Activated CD4-positive, alpha-beta memory T cell treated with anti-CD3 and anti-CD28 coated beads, Interleukin-2, amount 10 ng/mL, durations not matched to agents 7 days and 5 days (primary cell): Measurements from ENCODE around the gene TMEM39A. TPM values are rescaled to one million over a fixed set of nuclear protein-coding genes. Genes with fewer than 3 reads are reported as not detected.

Experiments
- CTCF ChIA-PET: fragments of 350-600 bp; sonication (Branson Sonifier 250); formaldehyde crosslinking; loops from one replicate; lab custom pipeline; 2021; ENCODE audit warnings: antibody characterized with exemption, inconsistent platforms; lab: Charles Lee
- POLR2A ChIA-PET: fragments of 350-600 bp; sonication (Branson Sonifier 250); formaldehyde crosslinking; loops from one replicate; lab custom pipeline; 2021; ENCODE audit warnings: antibody characterized with exemption; lab: Charles Lee
- DNase-seq: peaks from one replicate; pipeline ENCODE4 v3.0.0-alpha.2; 2020
- H3K27ac Mint-ChIP-seq: one replicate; pipeline ENCODE4 v1.8.0; 2021; ENCODE audit warnings: mild to moderate bottlenecking, mixed read lengths
- H3K27me3 Mint-ChIP-seq: one replicate; pipeline ENCODE4 v1.8.0; 2021; ENCODE audit warnings: mixed read lengths
- H3K36me3 Mint-ChIP-seq: one replicate; pipeline ENCODE4 v1.8.0; 2021; ENCODE audit warnings: low read depth, mixed read lengths
- H3K4me1 Mint-ChIP-seq: one replicate; pipeline ENCODE4 v1.8.0; 2021; ENCODE audit warnings: mixed read lengths
- H3K4me3 Mint-ChIP-seq: one replicate; pipeline ENCODE4 v1.8.0; 2021; ENCODE audit warnings: mild to moderate bottlenecking, mixed read lengths
- H3K9me3 Mint-ChIP-seq: one replicate; pipeline ENCODE4 v1.8.0; 2021; ENCODE audit warnings: mixed read lengths
- total RNA-seq, 2 experiments: library from RNA; stranded (reverse); gene quantifications; one replicate each; pipeline ENCODE4 v1.2.3, GENCODE V29; 2021

The TMEM39A gene
- total RNA-seq, 2 experiments from 2014 or later, result 42.7 to 42.8 TPM

- DNase-seq, result no peak
- ChIA-PET CTCF (interaction anchor here (0.7 kb wide), 1 partner anchor 93 kb away, joined by 7 read pairs; no protein-coding TSS in a partner anchor), POLR2A (interaction anchor here (1.1 kb wide), 1 partner anchor 20 kb away, joined by 3 read pairs; the partner anchor contains the start of gene TMEM39A)
- H3K9me3 Mint-ChIP-seq, result peaks cover 4% of the 10 kb centered on the region
- no peak overlapping the region for H3K27ac Mint-ChIP-seq
- H3K36me3 Mint-ChIP-seq, result peaks cover 66% of the 10 kb centered on the region
- peaks cover 11% of the 10 kb centered on the region for H3K4me1 Mint-ChIP-seq
- H3K27me3 Mint-ChIP-seq, result no peaks in the 10 kb centered on the region
- H3K4me3 Mint-ChIP-seq, result no peak overlapping the region
Measured at GRCh38 chr3:119443179-119443578, 20.2 kb downstream of the TMEM39A start.

GRCh38 chr3:119437691-119438258, 25.6 kb downstream of the TMEM39A start:
- CTCF ChIA-PET, result no interaction called here
- DNase-seq, result no peak
- Mint-ChIP-seq H3K27me3 (no peaks in the 10 kb centered on the region), H3K4me1 (no peaks in the 10 kb centered on the region), H3K36me3 (peaks cover 80% of the 10 kb centered on the region), H3K27ac (no peak overlapping the region), H3K4me3 (no peak overlapping the region), H3K9me3 (no peaks in the 10 kb centered on the region)
- POLR2A ChIA-PET, result no interaction called here

- CTCF ChIA-PET, result no interaction called here
Measured at GRCh38 chr3:119436977-119437376, 26.4 kb downstream of the TMEM39A start.

GRCh38 chr3:119434703-119435102, 28.7 kb downstream of the TMEM39A start:
- ChIA-PET CTCF (no interaction called here), POLR2A (no interaction called here)
- H3K27ac Mint-ChIP-seq, result no peak overlapping the region
- peaks cover 81% of the 10 kb centered on the region for H3K36me3 Mint-ChIP-seq
- no peaks in the 10 kb centered on the region for H3K4me1 Mint-ChIP-seq
- no peak overlapping the region for H3K4me3 Mint-ChIP-seq
- DNase-seq, result no peak
- peaks cover 3% of the 10 kb centered on the region for H3K9me3 Mint-ChIP-seq
- no peaks in the 10 kb centered on the region for H3K27me3 Mint-ChIP-seq

More at GRCh38 chr3:119436977-119437376, 26.4 kb downstream of the TMEM39A start:
- Mint-ChIP-seq H3K27me3 (no peaks in the 10 kb centered on the region), H3K4me3 (no peak overlapping the region), H3K36me3 (peaks cover 78% of the 10 kb centered on the region), H3K4me1 (no peaks in the 10 kb centered on the region), H3K9me3 (no peaks in the 10 kb centered on the region), H3K27ac (no peak overlapping the region)
- POLR2A ChIA-PET, result no interaction called here
- DNase-seq, result no peak

- CTCF ChIA-PET, result no interaction called here
Measured at GRCh38 chr3:119433613-119434325, 29.6 kb downstream of the TMEM39A start.

GRCh38 chr3:119428538-119428937, 34.9 kb downstream of the TMEM39A start:
- ChIA-PET POLR2A (no interaction called here), CTCF (interaction anchor here (1.2 kb wide), 1 partner anchor 20 kb away, joined by 3 read pairs; no protein-coding TSS in a partner anchor)
- Mint-ChIP-seq H3K27me3 (no peaks in the 10 kb centered on the region), H3K4me3 (no peak overlapping the region), H3K27ac (no peak overlapping the region), H3K4me1 (no peaks in the 10 kb centered on the region), H3K36me3 (peaks cover 65% of the 10 kb centered on the region), H3K9me3 (peaks cover 42% of the 10 kb centered on the region)
- no peak for DNase-seq

More at GRCh38 chr3:119433613-119434325, 29.6 kb downstream of the TMEM39A start:
- Mint-ChIP-seq H3K4me3 (no peak overlapping the region), H3K4me1 (no peaks in the 10 kb centered on the region), H3K27ac (no peak overlapping the region), H3K36me3 (peaks cover 90% of the 10 kb centered on the region), H3K27me3 (no peaks in the 10 kb centered on the region), H3K9me3 (peaks cover 10% of the 10 kb centered on the region)
- DNase-seq, result no peak
- POLR2A ChIA-PET, result no interaction called here

GRCh38 chr3:119427669-119428068, 35.7 kb downstream of the TMEM39A start:
- Mint-ChIP-seq H3K9me3 (peaks cover 42% of the 10 kb centered on the region), H3K36me3 (peaks cover 57% of the 10 kb centered on the region), H3K4me1 (no peaks in the 10 kb centered on the region), H3K27me3 (no peaks in the 10 kb centered on the region), H3K27ac (no peak overlapping the region), H3K4me3 (no peak overlapping the region)
- ChIA-PET POLR2A (interaction anchor here (0.6 kb wide), 1 partner anchor 194 kb away, joined by 3 read pairs; no protein-coding TSS in a partner anchor), CTCF (no interaction called here)
- DNase-seq, result no peak

- no peak overlapping the region for H3K4me3 Mint-ChIP-seq
- H3K27me3 Mint-ChIP-seq, result no peaks in the 10 kb centered on the region
- H3K27ac Mint-ChIP-seq, result no peak overlapping the region
- H3K4me1 Mint-ChIP-seq, result peaks cover 4% of the 10 kb centered on the region
- H3K36me3 Mint-ChIP-seq, result no peaks in the 10 kb centered on the region
- ChIA-PET CTCF (no interaction called here), POLR2A (no interaction called here)
- no peak for DNase-seq
- peaks cover 2% of the 10 kb centered on the region for H3K9me3 Mint-ChIP-seq
Measured at GRCh38 chr3:119420196-119420595, 43.2 kb downstream of the TMEM39A start.

- Mint-ChIP-seq H3K27ac (no peak overlapping the region), H3K9me3 (no peaks in the 10 kb centered on the region), H3K36me3 (no peaks in the 10 kb centered on the region), H3K27me3 (no peaks in the 10 kb centered on the region), H3K4me3 (no peak overlapping the region), H3K4me1 (peaks cover 4% of the 10 kb centered on the region)
- CTCF ChIA-PET, result interaction anchor here (0.5 kb wide), 1 partner anchor 266 kb away, joined by 3 read pairs; no protein-coding TSS in a partner anchor
- DNase-seq, result no peak
- POLR2A ChIA-PET, result no interaction called here
Measured at GRCh38 chr3:119418641-119419040, 44.8 kb downstream of the TMEM39A start.

- Mint-ChIP-seq H3K4me3 (no peak overlapping the region), H3K27me3 (no peaks in the 10 kb centered on the region), H3K36me3 (no peaks in the 10 kb centered on the region), H3K4me1 (peaks cover 4% of the 10 kb centered on the region), H3K9me3 (no peaks in the 10 kb centered on the region), H3K27ac (no peak overlapping the region)
- ChIA-PET POLR2A (no interaction called here), CTCF (interaction anchor here (0.5 kb wide), 1 partner anchor 267 kb away, joined by 3 read pairs; no protein-coding TSS in a partner anchor)
- no peak for DNase-seq
Measured at GRCh38 chr3:119417771-119418512, 45.5 kb downstream of the TMEM39A start.

GRCh38 chr3:119416873-119417272, 46.5 kb downstream of the TMEM39A start:
- POLR2A ChIA-PET, result no interaction called here
- Mint-ChIP-seq H3K9me3 (no peaks in the 10 kb centered on the region), H3K27me3 (no peaks in the 10 kb centered on the region), H3K36me3 (no peaks in the 10 kb centered on the region), H3K4me1 (peaks cover under 1% of the 10 kb centered on the region), H3K4me3 (no peak overlapping the region), H3K27ac (no peak overlapping the region)
- CTCF ChIA-PET, result no interaction called here
- DNase-seq, result no peak

- no peak overlapping the region for H3K4me3 Mint-ChIP-seq
- no peaks in the 10 kb centered on the region for H3K36me3 Mint-ChIP-seq
- DNase-seq, result no peak
- no peak overlapping the region for H3K27ac Mint-ChIP-seq
- H3K4me1 Mint-ChIP-seq, result no peaks in the 10 kb centered on the region
- POLR2A ChIA-PET, result no interaction called here
- H3K27me3 Mint-ChIP-seq, result no peaks in the 10 kb centered on the region
- CTCF ChIA-PET, result no interaction called here
- no peaks in the 10 kb centered on the region for H3K9me3 Mint-ChIP-seq
Measured at GRCh38 chr3:119413603-119414280, 49.7 kb downstream of the TMEM39A start.
